ENCODE data around the gene EBP. TPM values are rescaled to one million over a fixed set of nuclear protein-coding genes. Genes with fewer than 3 reads are reported as not detected.

EBP gene
- total RNA-seq, 2 donors from 2014 or later, result 49.3 to 73.7 TPM

DNA sequence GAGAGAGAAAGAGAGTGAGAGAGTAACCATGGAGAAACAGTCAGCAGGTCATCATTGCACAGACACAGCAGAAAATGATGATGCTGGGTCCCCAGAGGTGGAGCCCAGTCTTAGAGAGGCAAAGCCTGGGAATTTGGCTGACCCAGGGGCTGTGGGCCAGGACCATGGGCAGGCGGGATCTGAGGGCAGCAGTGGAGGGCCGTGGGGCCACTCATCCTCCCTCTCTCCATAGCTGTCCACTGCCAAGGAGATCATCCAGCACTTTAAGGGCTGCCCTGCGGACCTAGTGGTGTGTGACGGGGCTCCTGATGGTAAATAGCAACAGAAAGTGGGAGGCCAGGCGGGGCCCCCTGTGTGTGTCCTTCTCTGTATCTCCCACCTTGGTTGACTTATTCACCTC lies 42.8 kb upstream of the EBP start:
- Histone ChIP-seq H3K36me3 (peaks cover 7% of the 10 kb centered on the region), H3K27ac (no peak overlapping the region), H3K4me3 (no peak overlapping the region), H3K27me3 (no peaks in the 10 kb centered on the region), H3K4me1 (peaks cover 0 to 7% of the 10 kb centered on the region in 2 donors), H3K9me3 (peaks cover 0 to 5% of the 10 kb centered on the region in 2 donors)
- DNase-seq (ENCODE audit: low spot score), result no peak
- TF ChIP-seq, protein P1, sequence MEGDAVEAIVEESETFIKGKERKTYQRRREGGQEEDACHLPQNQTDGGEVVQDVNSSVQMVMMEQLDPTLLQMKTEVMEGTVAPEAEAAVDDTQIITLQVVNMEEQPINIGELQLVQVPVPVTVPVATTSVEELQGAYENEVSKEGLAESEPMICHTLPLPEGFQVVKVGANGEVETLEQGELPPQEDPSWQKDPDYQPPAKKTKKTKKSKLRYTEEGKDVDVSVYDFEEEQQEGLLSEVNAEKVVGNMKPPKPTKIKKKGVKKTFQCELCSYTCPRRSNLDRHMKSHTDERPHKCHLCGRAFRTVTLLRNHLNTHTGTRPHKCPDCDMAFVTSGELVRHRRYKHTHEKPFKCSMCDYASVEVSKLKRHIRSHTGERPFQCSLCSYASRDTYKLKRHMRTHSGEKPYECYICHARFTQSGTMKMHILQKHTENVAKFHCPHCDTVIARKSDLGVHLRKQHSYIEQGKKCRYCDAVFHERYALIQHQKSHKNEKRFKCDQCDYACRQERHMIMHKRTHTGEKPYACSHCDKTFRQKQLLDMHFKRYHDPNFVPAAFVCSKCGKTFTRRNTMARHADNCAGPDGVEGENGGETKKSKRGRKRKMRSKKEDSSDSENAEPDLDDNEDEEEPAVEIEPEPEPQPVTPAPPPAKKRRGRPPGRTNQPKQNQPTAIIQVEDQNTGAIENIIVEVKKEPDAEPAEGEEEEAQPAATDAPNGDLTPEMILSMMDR (IDR thresholded peaks at IDR 0.05), result no peak

DNA sequence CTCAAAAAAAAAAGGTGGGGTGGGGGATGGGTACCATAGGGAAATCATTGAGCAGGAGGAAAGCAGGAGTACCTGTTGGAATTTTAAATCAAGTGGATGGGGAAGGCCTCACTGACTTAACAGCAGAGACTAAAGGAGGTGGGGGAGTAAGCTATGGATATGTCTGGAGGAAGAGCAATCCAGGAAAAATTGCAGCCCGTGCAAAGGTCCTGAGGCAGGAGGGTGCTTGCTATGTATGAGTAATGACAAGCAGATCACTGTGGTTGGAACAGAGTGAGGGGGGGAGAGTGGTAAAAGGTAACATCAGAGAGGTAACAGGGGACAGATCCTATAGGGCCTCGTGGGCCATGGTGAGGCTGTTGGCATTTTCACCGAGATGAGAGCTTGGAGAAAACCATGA lies 41.5 kb upstream of the EBP start:
- Histone ChIP-seq H3K27ac (no peak overlapping the region), H3K27me3 (no peaks in the 10 kb centered on the region), H3K9me3 (peaks cover 0 to 5% of the 10 kb centered on the region in 2 donors), H3K4me1 (peaks cover 0 to 4% of the 10 kb centered on the region in 2 donors), H3K4me3 (no peak overlapping the region), H3K36me3 (peaks cover 7% of the 10 kb centered on the region)
- DNase-seq (ENCODE audit: low spot score), result no peak
- TF ChIP-seq, protein P1 (IDR thresholded peaks at IDR 0.05), result no peak

DNA sequence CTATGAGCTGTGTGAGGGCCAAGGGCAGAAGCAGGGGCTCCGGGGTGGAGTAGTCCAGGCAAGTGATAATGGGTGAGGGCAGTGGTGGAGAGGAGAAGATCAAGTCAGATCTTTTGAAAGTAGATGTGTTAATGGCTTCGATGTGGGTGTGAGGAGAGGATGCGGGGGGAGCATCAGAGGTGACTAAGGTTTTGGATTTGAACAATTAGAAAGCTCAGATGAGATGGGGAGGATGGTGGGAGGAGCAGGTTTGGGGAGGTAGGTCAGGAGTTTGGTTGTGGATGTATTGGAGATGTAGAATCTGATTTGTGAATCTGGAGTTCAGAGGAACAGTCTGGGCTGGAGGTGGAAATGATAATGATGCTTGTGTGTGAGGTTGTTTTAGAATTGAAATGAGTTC lies 41.0 kb upstream of the EBP start:
- Histone ChIP-seq H3K4me3 (no peak overlapping the region), H3K4me1 (no peaks in the 10 kb centered on the region), H3K27me3 (no peaks in the 10 kb centered on the region), H3K27ac (no peak overlapping the region), H3K9me3 (peaks cover 0 to 4% of the 10 kb centered on the region in 2 donors), H3K36me3 (peaks cover 7% of the 10 kb centered on the region)
- TF ChIP-seq, protein P1 (IDR thresholded peaks at IDR 0.05), result no peak
- DNase-seq (ENCODE audit: low spot score), result no peak

DNA sequence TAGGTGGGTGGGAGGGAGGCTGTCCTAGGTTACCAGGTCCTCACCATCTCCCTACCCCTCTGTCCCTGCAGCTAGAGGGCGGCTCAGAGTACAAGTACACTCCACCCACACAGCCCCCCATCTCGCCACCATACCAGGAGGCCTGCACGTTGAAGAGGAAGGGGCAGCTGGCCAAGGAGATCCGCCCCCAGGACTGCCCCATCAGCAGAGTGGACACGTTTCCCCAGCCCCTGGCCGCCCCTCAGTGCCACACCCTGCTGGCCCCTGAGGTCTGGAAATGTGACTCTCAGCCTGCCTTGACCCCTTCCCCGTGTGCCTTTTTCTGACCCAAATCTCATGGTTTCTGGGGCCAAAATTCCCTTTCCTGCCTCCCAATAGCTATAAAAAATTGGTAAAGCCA lies 39.1 kb upstream of the EBP start:
- Histone ChIP-seq H3K4me3 (no peak overlapping the region), H3K4me1 (no peaks in the 10 kb centered on the region), H3K27ac (no peak overlapping the region), H3K9me3 (no peaks in the 10 kb centered on the region), H3K36me3 (peaks cover 7% of the 10 kb centered on the region), H3K27me3 (no peaks in the 10 kb centered on the region)
- no peak for DNase-seq (ENCODE audit: low spot score)
- TF ChIP-seq, protein P1 (IDR thresholded peaks at IDR 0.05), result no peak

DNA sequence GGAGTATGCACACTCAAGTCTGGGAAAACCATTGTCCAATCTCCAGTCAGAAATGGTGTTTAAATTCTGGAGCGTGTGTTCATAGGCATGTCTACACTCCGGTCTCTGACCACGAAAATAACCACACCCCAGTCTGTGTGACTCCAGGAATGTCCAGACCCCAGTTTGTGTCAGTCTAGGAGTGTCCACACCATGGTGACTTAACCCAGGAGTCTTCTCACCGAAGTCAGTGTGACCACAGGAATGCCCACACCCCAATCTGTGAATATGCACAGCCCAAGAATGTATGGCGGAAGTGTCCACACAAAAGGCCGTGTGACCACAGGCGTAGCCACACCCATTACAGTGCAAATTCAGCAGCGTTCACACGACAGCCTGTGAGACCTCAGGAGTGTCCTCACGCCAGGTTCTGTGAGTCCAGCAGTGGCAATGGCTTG lies 34.2 kb upstream of the EBP start:
- TF ChIP-seq, protein P1 (IDR thresholded peaks at IDR 0.05), result no peak

DNA sequence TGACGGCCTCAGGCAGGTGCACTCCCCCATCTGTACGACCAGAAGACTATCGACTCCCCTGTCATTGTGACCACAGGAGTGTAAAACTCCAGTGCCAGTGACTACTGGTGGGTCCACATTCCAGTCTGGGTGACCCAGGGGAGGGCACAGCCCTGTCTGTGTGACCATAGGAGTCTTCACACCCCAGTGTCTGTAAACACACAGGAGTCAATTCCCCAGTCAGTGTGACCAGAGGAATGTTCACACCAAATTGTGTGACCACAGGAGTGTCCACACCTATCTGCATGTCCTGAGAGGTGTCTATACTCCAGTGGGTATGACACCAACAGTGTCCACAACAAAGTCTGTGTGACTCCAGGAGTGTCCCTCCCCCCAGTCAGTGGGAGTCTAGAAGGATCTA lies 33.6 kb upstream of the EBP start:
- H3K36me3 ChIP-seq, result peaks cover 6% of the 10 kb centered on the region
- no peak for DNase-seq (ENCODE audit: low spot score)
- TF ChIP-seq, protein P1 (IDR thresholded peaks at IDR 0.05), result no peak

More for the DNA sequence above, 34.2 kb upstream of the EBP start:
- no peak overlapping the region for H3K4me3 ChIP-seq
- H3K4me1 ChIP-seq, result no peaks in the 10 kb centered on the region
- no peaks in the 10 kb centered on the region for H3K27me3 ChIP-seq
- no peak for DNase-seq (ENCODE audit: low spot score)
- peaks cover 0 to 4% of the 10 kb centered on the region in 2 donors for H3K9me3 ChIP-seq
- no peak overlapping the region for H3K27ac ChIP-seq
- H3K36me3 ChIP-seq, result peaks cover 7% of the 10 kb centered on the region

More for the DNA sequence above, 33.6 kb upstream of the EBP start:
- no peaks in the 10 kb centered on the region for H3K27me3 ChIP-seq
- H3K9me3 ChIP-seq, result peaks cover 0 to 4% of the 10 kb centered on the region in 2 donors
- H3K4me1 ChIP-seq, result no peaks in the 10 kb centered on the region
- H3K4me3 ChIP-seq, result no peak overlapping the region
- no peak overlapping the region for H3K27ac ChIP-seq
